SK-N-SH treated with all-trans-retinoic acid at 6 μM for 48 hours (cell line): ENCODE measurements around the gene MARCKS.

Experiments
- BACH2 ChIP-seq: fragments of 250-450 bp; sonication (Bioruptor Pico); IDR thresholded peaks from 2 replicates; pipeline ENCODE4 v1.9.0; 2021; ENCODE audit warnings: mild to moderate bottlenecking, borderline replicate concordance
- CSDC2 ChIP-seq: fragments of 250-450 bp; sonication (Bioruptor Pico); IDR thresholded peaks from 2 replicates; pipeline ENCODE4 v1.5.0; 2020; ENCODE audit warnings: mild to moderate bottlenecking, moderate library complexity
- ESRRG ChIP-seq: fragments of 250-450 bp; sonication (Bioruptor Pico); IDR thresholded peaks from 2 replicates; pipeline ENCODE4 v1.6.1; 2021; ENCODE audit warnings: mild to moderate bottlenecking
- ISL1 ChIP-seq: fragments of 250-450 bp; sonication (Bioruptor Pico); IDR thresholded peaks from 2 replicates; pipeline ENCODE4 v2.1.2; 2022; ENCODE audit warnings: mild to moderate bottlenecking, moderate library complexity
- RARB ChIP-seq: fragments of 250-450 bp; sonication (Bioruptor Pico); IDR thresholded peaks from 2 replicates; pipeline ENCODE4 v1.8.0; 2021; ENCODE audit warnings: mild to moderate bottlenecking, moderate library complexity
- SNAI2 ChIP-seq: fragments of 250-450 bp; sonication (Bioruptor Pico); IDR thresholded peaks from 2 replicates; pipeline ENCODE4 v1.5.0; 2020; ENCODE audit warnings: mild to moderate bottlenecking, moderate library complexity
- TCF4 ChIP-seq: fragments of 250-450 bp; sonication (Bioruptor Pico); IDR thresholded peaks from 2 replicates; pipeline ENCODE4 v1.8.0; 2021; ENCODE audit warnings: mild to moderate bottlenecking, moderate library complexity, borderline replicate concordance
- ZC3H10 ChIP-seq: fragments of 250-450 bp; sonication (Bioruptor Pico); IDR thresholded peaks from 2 replicates; pipeline ENCODE4 v1.5.1; 2021; ENCODE audit warnings: mild to moderate bottlenecking, moderate library complexity
- ZNF565 ChIP-seq: fragments of 450-650 bp; formaldehyde crosslinking; conservative IDR thresholded peaks from 2 replicates; pipeline ENCODE4 v1.5.0; 2020; ENCODE audit warnings: low read depth, mild to moderate bottlenecking, moderate library complexity
- TF ChIP-seq, protein P1 (sequence below): fragments of 250-450 bp; sonication (Bioruptor Pico); IDR thresholded peaks from 2 replicates; pipeline ENCODE4 v1.5.0; 2020; ENCODE audit warnings: mild to moderate bottlenecking, moderate library complexity
- TF ChIP-seq, protein P2 (sequence below): fragments of 250-450 bp; sonication (Bioruptor Pico); IDR thresholded peaks from 2 replicates; pipeline ENCODE4 v1.8.0; 2021; ENCODE audit warnings: low read depth, mild to moderate bottlenecking, moderate library complexity, borderline replicate concordance
- TF ChIP-seq, protein P3 (sequence below): fragments of 250-450 bp; sonication (Bioruptor Pico); IDR thresholded peaks from 2 replicates; pipeline ENCODE4 v1.5.1; 2020; ENCODE audit warnings: low read depth, mild to moderate bottlenecking, moderate library complexity
- TF ChIP-seq, protein P4 (sequence below): fragments of 250-450 bp; sonication (Bioruptor Pico); IDR thresholded peaks from 2 replicates; pipeline ENCODE4 v1.5.1; 2021; ENCODE audit warnings: mild to moderate bottlenecking, moderate library complexity

DNA sequence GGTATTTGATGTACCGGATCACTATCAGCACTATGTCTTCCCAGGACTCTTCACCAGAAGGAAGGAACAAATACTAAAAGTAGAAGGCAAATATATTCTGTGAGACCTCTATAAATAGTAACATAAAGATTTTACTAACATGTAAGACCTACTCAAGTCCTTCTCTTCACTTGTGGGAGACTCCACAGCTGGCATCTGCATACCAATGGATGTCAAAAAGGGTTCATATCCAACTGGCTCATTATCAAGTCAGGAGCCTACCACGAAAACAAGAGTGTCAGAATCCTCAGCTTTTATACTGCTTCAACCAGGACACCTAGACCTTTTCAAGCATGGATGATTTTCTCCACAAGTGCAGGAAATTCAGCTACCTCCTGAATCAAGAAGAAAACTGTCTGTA lies 20.0 kb upstream of the MARCKS start:
- TF ChIP-seq, protein P1, sequence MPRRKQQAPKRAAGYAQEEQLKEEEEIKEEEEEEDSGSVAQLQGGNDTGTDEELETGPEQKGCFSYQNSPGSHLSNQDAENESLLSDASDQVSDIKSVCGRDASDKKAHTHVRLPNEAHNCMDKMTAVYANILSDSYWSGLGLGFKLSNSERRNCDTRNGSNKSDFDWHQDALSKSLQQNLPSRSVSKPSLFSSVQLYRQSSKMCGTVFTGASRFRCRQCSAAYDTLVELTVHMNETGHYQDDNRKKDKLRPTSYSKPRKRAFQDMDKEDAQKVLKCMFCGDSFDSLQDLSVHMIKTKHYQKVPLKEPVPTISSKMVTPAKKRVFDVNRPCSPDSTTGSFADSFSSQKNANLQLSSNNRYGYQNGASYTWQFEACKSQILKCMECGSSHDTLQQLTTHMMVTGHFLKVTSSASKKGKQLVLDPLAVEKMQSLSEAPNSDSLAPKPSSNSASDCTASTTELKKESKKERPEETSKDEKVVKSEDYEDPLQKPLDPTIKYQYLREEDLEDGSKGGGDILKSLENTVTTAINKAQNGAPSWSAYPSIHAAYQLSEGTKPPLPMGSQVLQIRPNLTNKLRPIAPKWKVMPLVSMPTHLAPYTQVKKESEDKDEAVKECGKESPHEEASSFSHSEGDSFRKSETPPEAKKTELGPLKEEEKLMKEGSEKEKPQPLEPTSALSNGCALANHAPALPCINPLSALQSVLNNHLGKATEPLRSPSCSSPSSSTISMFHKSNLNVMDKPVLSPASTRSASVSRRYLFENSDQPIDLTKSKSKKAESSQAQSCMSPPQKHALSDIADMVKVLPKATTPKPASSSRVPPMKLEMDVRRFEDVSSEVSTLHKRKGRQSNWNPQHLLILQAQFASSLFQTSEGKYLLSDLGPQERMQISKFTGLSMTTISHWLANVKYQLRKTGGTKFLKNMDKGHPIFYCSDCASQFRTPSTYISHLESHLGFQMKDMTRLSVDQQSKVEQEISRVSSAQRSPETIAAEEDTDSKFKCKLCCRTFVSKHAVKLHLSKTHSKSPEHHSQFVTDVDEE (CRISPR knock-in tag): no peak
- TF ChIP-seq ZC3H10 (no peak), TCF4 (CRISPR knock-in tag) (no peak), SNAI2 (CRISPR knock-in tag) (no peak), ISL1 (CRISPR knock-in tag) (no peak), ESRRG (CRISPR knock-in tag) (no peak), BACH2 (CRISPR knock-in tag) (no peak), RARB (CRISPR knock-in tag) (no peak), CSDC2 (CRISPR knock-in tag) (no peak), ZNF565 (no peak)
- TF ChIP-seq, protein P2, sequence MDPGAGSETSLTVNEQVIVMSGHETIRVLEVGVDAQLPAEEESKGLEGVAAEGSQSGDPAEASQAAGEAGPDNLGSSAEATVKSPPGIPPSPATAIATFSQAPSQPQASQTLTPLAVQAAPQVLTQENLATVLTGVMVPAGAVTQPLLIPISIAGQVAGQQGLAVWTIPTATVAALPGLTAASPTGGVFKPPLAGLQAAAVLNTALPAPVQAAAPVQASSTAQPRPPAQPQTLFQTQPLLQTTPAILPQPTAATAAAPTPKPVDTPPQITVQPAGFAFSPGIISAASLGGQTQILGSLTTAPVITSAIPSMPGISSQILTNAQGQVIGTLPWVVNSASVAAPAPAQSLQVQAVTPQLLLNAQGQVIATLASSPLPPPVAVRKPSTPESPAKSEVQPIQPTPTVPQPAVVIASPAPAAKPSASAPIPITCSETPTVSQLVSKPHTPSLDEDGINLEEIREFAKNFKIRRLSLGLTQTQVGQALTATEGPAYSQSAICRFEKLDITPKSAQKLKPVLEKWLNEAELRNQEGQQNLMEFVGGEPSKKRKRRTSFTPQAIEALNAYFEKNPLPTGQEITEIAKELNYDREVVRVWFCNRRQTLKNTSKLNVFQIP (CRISPR knock-in tag): no peak
- TF ChIP-seq, protein P3, sequence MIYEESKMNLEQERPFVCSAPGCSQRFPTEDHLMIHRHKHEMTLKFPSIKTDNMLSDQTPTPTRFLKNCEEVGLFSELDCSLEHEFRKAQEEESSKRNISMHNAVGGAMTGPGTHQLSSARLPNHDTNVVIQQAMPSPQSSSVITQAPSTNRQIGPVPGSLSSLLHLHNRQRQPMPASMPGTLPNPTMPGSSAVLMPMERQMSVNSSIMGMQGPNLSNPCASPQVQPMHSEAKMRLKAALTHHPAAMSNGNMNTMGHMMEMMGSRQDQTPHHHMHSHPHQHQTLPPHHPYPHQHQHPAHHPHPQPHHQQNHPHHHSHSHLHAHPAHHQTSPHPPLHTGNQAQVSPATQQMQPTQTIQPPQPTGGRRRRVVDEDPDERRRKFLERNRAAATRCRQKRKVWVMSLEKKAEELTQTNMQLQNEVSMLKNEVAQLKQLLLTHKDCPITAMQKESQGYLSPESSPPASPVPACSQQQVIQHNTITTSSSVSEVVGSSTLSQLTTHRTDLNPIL (CRISPR knock-in tag): no peak
- TF ChIP-seq, protein P4, sequence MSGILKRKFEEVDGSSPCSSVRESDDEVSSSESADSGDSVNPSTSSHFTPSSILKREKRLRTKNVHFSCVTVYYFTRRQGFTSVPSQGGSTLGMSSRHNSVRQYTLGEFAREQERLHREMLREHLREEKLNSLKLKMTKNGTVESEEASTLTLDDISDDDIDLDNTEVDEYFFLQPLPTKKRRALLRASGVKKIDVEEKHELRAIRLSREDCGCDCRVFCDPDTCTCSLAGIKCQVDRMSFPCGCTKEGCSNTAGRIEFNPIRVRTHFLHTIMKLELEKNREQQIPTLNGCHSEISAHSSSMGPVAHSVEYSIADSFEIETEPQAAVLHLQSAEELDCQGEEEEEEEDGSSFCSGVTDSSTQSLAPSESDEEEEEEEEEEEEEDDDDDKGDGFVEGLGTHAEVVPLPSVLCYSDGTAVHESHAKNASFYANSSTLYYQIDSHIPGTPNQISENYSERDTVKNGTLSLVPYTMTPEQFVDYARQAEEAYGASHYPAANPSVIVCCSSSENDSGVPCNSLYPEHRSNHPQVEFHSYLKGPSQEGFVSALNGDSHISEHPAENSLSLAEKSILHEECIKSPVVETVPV: no peak
